Measurements from ENCODE around the gene RAD51B.

Gene RAD51B

DNA sequence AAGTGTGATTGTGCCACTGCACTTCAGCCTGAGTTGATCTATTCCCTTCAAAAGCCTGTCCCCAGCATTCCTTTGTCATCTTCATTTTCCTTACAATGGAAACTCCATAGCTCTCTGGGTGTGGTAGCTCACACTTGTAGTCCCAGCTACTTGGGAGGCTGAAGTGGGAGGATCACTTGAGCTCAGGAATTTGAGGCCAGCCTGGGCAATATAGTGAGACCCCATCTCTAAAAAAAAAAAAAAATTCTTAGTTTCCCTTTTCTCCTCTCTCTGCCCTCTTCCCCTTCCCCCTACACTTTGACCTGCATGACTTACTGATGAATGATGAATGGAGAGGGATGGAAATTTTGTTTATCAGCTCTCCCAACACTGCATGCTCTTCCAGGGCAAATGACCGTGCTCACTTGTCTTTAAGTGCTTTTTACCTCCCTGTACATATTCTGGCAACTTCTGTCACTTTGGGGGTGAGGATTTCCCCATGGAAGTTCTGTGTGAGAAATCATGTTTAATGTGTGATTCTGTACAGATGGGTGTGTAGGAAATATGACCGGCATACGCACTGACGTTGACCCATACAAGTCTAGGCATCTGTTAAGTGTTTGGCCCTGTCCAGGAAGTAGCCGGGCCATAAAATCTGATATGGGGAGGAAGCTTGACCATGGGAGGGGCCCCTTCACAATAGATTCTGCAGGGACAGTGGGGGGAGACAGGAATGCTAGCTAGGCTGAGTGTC is 907.9 kb downstream of the RAD51B start:
- DNase-seq, result no peak

DNA sequence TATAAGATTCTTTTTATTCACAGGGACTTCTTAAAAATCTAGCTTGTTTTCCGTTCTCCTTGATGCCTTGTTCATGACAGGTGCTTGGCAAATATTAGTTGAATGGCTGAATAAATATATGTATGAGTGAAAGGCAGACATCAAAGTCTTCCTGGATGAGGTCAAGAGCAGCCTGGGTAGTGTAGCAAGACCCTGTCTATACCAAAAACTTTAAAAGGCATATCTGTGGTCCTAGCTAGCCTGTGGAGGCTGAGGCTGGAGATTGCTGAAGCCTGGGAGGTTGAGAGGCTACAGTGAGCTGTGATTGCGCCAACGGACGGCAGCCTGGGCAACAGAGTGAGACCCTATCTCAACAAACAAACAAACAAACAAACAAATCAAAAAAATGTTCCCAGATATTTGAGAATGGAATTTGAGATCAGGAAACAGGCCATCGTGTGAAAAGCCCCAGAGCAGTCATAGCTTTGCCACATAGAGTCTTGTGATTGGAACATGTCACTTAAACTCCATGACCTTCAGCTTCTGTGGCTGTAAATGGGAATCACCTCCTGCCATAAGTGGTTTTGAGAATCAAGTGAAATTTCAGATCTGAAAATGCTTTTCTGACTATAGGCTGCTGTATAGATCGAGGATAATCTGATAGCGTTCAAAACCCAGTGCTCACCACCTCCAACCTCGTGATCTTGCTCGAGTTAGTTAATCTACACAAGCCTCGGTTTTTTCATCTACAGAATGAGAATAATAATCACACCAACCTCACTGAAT is 908.9 kb downstream of the RAD51B start:
- DNase-seq, result no peak

DNA sequence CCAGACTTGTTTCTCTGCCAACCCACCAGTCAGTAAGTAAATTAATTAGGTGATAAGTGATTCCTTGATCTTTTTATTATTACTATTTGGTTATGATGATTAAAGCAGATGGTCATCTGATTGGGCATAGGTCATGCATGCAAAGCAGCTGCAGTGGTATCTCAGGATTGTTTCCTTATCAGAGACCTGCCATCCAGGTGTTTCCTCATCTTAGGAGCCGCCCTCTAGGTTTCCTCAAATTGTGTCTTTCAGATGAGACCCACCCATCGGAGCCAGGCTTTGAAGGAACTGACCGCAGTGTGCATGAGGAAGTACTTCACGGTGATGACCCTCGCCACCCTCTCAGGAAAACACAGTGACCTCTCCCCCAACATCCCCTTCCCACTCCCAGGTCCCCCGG is 910.0 kb downstream of the RAD51B start:
- no peak for DNase-seq

DNA sequence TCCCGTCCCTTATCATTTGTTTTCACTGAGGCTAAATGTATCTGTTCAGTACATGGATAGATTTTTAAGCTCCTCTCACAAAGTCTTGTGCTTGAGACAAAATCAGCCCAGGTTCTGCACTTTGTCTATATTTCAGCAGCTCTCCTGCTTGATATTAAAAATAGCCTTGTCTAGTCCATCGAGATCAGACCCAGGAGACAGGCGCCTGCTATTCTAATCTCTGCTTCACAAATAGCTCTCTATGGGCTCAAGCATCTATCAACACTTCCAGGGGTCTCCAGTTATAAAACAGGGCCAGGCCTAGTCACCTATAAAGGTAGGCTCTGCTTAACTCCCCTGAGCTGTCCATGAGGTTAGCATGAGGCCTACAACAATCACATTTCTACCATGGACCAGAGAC is 910.8 kb downstream of the RAD51B start:
- no peak for DNase-seq

DNA sequence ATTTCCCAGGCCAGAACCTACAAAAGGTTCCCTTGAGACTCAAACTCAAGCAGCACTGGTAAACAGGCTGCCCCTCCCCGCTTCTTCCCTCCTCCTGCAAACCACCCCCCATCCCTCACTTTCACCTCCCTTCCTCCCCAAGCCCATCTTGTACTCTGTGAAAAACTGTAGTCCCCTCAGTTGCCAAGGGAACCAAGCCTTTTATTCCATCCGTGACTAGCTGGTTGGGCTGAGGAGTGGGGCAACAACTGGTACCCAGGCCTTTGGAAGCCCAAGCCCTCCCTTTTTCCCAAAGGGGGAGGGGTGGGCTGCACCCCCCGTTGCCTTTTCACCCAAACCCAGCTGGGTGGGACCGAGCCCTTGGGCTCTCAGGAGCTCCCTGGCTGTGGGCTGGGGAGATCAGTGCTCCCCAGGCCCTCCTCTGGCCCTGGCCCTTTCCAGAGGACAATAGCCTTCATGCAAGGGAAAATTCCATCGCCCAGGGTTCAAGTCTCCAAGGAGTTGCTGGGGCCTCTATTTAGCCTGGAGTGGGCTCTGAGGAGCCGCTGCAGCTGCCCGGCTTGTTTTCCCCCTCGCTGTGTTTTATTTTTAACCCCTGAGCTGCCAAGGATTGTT is 911.3 kb downstream of the RAD51B start:
- DNase-seq, result no peak

DNA sequence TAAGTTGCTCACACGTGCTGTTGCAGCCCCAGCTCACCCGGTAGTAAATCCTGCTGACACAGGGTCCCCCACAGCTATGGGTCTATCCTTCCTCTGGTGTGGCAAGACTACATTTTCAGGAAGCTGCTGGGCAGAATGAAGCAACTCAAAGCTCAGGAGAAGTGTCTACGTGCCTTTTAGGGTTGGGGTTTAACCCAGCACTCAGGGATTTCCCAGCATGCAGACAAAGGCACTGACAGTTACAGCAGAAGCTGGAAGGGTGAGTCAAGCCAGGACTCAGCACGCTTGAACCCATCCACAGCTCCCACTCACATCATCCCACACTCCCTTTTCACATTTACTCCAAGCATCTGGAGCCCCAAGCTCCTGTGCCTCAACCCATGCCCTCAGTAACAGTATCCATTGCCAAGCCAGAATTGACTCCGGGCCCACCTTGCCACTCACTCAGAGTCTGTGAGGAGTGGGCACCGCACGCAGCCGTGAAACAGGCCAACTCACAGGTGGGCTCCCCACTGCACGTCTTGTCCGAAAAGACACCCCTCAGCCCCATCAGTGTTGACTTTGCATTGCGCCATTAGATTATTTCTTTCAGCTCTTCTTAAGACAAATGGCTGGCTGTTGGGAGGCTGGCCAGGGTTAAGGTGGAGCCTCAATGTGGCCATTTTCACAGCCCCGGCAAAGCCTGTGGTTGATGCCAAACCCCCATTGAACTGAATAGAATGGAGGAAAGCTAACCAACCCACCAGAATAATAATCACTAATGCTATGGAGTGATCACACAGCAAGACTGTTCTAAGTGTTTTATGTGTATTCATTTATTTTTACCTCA is 913.7 kb downstream of the RAD51B start:
- DNase-seq, result peak; percentile 46

DNA sequence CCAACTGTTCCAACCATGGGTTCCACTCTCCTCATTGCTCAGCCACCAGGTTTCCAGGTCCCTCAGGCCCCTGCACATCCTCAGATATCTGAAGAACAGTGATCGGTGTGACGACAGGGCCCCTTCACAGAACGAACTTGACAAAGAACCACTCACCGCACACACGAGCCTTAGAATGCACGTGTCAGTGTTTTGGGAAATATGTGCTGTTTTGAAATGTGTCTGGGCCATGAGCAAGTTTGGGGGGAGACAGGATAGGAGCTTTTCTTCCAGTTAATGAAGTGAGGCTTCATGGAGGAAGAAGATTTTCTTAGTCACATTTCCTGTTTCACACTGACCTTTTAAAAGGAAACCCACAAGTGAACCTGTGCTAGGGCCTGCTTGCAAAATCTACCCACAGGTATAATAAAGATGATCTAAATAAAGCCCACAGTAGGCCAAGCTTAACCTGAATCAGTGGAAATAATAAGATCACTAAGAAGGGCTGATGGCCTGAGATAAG is 914.7 kb downstream of the RAD51B start:
- peak; percentile 38 for DNase-seq

DNA sequence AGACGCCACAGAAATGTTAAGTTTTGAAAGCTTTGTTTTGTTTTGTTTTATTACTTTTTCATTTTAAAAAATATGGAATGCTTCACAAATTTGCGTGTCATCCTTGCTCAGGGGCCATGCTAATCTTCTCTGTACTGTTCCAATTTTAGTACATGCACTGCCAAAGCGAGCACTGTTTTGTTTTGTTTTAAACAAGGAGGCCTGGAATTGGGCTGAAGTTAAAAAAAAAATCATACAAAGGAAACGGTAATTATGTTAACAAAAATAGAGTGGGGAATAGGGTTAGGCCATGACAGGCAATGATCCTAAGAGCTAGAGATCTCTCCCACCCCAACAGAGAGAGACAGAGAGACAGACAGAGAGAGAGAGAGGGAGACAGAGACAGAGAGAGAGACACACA is 916.3 kb downstream of the RAD51B start:
- no peak for DNase-seq

DNA sequence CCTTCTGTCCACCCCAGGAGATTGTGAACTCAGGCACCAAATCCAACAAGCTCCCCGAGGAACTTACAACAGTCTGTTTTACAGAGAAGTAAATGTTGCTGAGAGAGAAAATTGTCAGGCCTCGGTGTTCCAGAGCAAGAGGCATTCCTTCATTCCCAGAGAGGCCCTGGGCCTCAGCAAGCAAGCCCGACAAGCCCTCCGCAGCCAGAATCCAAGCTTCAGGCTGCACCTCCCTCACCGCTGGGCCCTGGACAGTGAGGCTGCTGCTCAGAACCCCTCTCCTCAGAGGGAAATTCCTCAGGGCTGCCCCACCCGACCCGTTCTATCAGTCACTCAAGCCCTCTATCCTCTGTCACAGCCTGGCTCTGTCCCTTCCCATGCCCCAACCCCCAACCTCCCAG is 916.9 kb downstream of the RAD51B start:
- DNase-seq, result no peak

DNA sequence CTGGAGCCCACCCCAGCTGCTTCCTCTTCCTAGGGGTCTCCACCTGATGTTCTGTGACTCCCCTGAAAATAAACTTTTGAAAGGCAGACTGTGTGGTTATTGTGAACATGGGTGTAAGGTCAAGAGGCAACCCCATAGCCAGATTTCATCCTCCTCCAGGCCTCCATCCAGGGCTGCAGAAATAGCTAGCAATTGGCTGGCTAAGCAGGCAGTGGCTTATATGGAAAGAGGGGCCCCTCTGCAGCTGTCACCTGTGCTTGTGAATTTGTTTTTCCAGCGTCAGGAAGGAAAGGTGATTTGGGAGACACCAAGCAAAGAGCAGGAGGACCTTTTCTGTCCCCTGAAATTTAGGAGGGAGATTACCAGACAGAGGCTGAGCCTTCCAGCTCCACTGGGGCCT is 917.5 kb downstream of the RAD51B start:
- DNase-seq, result no peak

DNA sequence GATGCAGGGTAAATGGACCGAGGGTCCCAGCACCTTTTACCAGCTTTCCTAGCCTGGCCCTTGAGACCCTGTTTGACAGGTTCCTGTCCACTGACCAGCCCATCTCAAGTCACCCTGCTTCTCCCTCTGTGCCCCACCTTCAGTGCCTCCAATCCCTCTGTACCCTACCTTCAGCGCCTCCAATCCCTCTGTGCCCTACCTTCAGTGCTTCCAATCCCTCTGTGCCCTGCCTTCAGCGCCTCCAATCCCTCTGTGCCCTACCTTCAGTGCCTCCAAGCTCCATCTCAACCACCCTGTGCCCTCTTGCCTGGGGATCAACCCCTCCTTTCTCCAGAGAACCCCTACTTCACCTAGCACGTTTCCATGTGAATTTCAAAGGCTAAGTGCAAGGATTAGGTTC is 919.0 kb downstream of the RAD51B start:
- DNase-seq, result no peak

DNA sequence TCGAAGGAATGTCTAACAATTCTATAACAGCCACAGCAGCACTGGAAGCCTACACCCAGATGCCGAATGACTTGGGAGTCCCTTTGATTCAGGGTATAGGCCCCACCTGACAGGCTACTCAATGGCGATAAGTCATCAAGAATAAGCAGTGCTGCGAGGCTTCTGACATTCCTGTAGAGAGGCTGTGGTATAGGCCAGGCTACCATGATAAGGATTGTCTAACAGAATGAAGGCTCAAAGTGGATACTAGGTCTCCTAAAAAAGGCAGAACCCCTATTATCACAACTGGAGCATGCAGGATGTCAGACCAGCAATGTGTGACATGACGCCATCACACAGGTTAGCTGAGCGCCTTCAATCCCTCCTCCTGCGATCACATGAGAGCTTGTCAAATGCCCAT is 920.1 kb downstream of the RAD51B start:
- no peak for DNase-seq

DNA sequence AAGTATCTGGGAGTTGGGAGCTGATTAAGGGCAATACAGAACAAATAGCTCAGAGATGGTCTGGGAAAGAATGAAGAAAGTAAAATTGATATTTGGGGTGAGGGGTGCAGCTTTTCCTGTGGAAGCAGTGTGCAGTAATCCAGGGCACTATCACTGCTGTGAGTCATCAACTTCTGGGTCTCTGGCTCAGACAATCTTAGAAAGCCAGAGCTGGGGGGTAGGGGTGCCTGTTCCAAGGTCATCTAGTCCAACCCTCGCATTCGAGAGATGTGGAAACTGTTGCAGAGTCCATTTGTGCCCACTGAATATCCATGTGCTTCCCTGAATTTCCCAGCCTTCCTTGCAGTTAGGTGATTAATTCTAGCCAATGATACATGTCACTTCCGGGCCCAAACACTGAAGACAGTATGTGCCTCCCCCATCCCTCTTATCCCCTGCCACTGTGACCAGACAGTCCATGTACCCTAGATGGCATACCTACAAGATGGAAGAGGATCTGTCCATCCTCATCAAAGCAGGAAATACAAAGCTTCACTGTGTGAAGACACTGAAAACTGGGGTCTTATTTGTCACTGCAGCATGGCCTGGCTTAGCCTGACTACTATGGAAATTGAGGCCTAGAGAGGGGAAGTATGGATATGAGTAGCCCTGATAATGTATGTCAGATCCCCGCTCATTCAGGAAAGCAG is 921.4 kb downstream of the RAD51B start:
- no peak for DNase-seq

DNA sequence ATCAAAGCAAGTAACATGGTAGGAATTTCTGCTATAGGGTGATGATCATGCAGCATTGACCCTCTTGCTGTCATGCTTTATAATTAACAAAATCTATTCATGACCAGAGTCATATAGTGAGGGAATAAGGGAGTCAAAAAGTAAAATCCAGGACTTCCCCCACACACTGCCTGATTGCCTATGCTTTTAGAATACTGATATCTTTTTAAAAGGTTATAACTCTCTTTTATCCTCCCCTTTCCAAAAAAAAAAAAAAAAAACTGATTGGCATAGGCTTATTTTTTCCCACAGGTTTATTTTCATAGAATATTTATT is 921.9 kb downstream of the RAD51B start:
- no peak for DNase-seq

DNA sequence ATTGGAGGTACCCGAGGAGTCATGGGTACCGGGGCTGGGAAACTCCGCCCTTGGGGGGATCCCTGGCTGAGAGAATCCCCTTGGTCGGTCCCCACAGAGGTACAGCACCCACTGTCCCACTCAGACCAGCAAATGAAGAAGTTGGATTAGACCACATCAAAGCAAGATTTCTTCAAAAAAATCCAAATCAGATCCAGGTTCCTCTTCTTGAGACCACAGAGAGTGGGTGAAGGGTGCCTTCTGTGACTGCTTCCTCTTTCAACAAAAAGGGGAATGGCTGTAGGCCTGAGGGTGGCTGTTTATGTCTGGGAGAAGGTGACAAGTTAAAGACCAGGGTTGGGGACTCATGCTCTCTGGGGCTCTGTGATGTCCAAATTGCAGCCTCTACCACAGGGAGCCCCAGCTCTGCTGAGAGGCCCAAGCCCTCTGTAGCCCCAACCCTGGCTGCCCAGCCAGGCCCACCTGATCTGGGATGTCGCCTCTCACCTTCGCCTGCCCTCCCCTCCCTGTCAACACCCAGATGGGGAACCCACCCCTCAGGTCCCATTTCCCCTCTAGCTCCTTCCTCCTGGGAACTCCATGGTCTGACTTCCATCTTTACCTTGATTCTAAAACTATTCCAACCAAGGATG is 922.4 kb downstream of the RAD51B start:
- peak; percentile 48 for DNase-seq

DNA sequence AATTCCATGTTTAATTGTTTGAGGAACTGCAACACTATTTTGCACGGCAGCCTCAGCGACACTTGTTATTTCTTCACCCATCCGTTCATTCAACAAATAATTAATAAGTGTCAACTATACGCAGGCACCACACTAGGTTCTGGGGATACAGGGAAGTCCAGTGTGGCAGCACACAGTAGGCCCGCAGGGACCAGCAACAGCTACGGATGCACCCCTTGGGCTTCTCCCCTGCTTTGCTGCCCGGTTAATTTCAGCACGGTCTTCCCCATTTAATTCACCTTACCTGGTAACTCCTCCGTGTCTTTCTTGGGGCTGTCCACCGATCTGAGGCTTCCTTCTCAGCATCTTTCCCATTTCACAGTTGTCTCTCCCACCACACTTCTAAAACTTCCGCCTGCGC is 925.0 kb downstream of the RAD51B start:
- no peak for DNase-seq

DNA sequence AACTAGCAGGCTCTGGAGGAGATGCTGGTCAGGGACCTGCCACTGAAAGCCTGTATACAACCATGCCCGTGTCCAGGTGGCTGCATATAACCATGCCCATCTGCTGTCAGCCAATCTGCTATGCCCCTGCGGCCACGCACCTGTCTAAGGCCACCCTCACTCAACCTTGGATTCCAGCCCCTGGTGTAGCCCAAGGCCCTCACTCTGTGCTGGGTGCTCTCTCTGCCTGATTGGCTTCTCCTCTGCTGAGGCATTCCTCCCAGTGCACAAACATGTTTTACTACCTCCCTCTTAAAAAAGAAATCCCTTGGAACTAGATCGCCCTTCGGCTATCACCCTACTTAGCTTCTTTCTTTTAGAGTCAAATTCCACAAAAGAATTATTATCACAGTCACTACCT is 927.8 kb downstream of the RAD51B start:
- DNase-seq, result no peak

DNA sequence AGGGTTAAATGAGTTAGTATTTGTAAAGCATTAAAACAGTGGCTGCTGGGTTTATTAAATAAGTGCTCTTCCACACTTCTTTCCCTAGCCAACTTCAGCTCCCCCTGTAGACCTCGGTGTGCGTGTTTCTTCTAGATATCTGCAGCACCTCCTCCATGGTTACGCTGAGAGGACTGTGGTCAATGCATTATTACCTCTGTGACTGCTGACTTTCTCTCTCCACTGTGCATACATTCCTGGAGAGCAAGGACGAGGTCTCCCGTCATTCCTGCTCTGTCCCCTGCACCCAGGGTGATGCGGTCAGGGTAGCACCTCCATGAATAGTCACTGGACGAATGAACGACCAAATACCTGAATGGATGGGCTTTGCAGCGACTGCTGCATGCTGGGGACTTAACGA is 928.7 kb downstream of the RAD51B start:
- DNase-seq, result no peak

DNA sequence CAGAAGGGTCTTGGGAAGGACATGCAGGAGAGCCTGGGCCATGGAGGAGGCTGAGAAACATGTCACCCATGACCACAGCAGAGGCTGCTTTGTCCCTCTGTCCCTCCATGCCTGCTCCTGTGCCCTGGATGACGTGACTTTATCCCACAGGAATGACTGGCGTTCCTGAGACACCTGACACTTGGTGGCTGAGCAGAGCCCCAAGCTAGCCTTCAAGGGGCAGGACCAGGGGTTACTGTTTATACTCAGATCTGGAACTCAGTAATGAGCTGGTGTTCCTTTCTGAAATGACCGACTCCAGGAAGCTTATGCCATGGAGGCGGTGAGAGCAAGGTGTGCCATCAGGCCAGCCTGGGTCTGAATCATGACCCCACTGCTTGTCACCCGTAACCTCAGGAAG is 929.1 kb downstream of the RAD51B start:
- DNase-seq, result no peak

DNA sequence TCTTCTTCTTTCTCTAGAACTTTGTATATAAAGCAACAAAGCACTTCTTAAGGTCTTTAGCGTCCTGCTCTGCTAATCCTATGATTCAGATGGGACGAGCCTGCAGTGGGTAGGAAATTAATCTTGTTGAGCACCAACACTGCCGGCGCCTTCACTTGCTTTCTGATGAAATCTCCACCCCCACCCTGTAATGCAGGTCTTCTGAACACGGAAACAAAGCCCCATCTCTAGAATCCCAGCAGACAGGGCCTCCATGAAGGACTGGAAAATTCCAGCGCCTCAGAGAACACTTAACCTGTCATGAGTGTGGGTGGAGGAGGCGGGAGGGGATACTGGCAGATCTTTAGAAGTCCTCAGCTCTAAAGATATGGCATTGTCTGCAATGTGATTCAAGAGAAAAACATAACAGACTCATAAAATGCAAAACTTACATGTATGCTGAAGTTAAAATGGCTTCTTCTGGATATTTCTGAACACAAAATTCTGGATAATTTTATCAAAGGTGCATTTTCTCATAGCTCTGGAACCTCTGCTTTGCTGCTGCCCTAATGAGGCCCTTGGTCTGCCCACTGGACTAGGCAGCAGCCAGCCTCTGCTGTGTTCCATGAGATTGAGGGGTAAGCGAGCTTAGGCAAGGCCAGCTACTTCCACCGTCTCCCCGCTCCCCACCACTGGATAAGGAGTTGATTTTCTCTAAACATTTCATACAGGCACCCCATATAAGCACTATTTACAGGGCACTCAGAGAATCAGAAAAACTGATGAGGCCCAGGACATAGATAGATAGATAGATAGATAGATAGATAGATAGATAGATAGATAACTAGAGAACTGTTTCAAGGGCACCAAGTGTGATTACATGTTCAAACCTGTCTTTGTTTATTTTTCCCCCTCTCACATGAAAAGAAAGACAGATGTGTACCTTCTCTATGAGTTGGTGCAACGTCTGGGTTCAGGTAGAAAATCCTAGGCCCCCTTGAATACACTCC is 930.2 kb downstream of the RAD51B start:
- no peak for DNase-seq
